Endothelial cell (in vitro differentiated cells): ENCODE measurements around the gene FOXK1. TPM values are rescaled to one million over a fixed set of nuclear protein-coding genes. Genes with fewer than 3 reads are reported as not detected.
A peak's percentile ranks its signal among the peaks of the same experiment; 100 is the strongest.

ENCODE experiments used
- DNase-seq: peaks from one replicate; pipeline ENCODE4 v3.0.0; 2021; ENCODE audit warnings: low spot score
- H3K27ac Mint-ChIP-seq: one replicate; pipeline ENCODE4 v1.8.0; 2021; ENCODE audit warnings: mixed read lengths, inconsistent platforms; ENCODE audit not compliant: unreplicated experiment
- H3K27me3 Mint-ChIP-seq: one replicate; pipeline ENCODE4 v1.8.0; 2021; ENCODE audit warnings: mild to moderate bottlenecking, moderate library complexity, mixed read lengths, inconsistent platforms; ENCODE audit not compliant: unreplicated experiment
- H3K36me3 Mint-ChIP-seq: one replicate; pipeline ENCODE4 v1.8.0; 2021; ENCODE audit warnings: mild to moderate bottlenecking, low read depth, mixed read lengths, inconsistent platforms; ENCODE audit not compliant: unreplicated experiment
- H3K4me1 Mint-ChIP-seq: one replicate; pipeline ENCODE4 v1.8.0; 2021; ENCODE audit warnings: mild to moderate bottlenecking, mixed read lengths, inconsistent platforms; ENCODE audit not compliant: unreplicated experiment
- H3K4me3 Mint-ChIP-seq: one replicate; pipeline ENCODE4 v1.8.0; 2021; ENCODE audit warnings: mild to moderate bottlenecking, mixed read lengths, inconsistent platforms; ENCODE audit not compliant: unreplicated experiment
- H3K9me3 Mint-ChIP-seq: one replicate; pipeline ENCODE4 v1.8.0; 2021; ENCODE audit warnings: mixed read lengths, inconsistent platforms; ENCODE audit not compliant: unreplicated experiment
- CTCF ChIP-seq: fragments of 200-600 bp; sonication (generic); IDR thresholded peaks from one replicate; pipeline ENCODE4 v1.5.0; 2021; ENCODE audit warnings: antibody characterized with exemption; ENCODE audit not compliant: unreplicated experiment
- total RNA-seq: library from RNA; stranded (reverse); fragmentation: NEBNext Ultra II Directional; extraction: Animal tissue kit (Norgen Biotek cat#: 25700); gene quantifications from one replicate; pipeline ENCODE4 v1.2.1, GENCODE V29; 2021; ENCODE audit not compliant: unreplicated experiment

The FOXK1 gene
- total RNA-seq, 1 donor from 2014 or later: 73.8 TPM

DNA sequence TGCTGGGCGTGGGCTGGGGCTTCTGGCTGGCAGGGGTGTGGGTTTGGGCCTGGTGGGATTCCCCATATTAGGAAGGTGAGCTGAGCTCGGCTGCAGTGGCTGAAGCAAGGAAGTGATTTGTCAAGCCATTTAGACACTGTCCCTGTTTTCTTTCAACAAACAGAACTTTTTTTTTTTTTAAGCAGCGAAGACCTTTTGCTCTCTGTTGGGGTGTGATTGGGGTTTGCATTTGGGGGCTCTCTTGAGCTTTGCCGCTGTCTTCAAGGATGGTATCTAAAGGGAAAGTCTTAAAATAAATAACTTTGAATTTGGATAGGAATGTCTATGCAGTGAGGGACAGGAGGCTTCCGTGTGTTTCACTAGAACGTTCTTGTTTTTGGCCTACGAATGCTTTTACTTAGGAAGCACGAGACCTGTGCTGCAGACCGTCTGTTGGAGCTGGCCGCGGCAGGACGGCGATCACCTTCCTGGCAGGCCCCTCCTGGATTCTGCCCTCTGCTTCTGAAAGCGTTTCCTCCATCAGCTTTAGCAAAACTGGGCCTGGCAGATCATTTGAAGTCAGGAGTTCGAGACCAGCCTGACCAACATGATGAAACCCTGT lies 43.9 kb downstream of the FOXK1 start:
- no peak for DNase-seq
- Mint-ChIP-seq H3K4me1 (peaks cover 17% of the 10 kb centered on the region), H3K27me3 (peaks cover 2% of the 10 kb centered on the region), H3K4me3 (no peak overlapping the region), H3K9me3 (no peaks in the 10 kb centered on the region), H3K27ac (peak overlapping the region; percentile 52), H3K36me3 (peaks cover 17% of the 10 kb centered on the region)
- no peak for TF ChIP-seq CTCF

- Mint-ChIP-seq H3K27ac (no peak overlapping the region), H3K4me1 (peaks cover 17% of the 10 kb centered on the region), H3K27me3 (no peaks in the 10 kb centered on the region), H3K36me3 (peaks cover 17% of the 10 kb centered on the region), H3K4me3 (no peak overlapping the region), H3K9me3 (no peaks in the 10 kb centered on the region)
- no peak for DNase-seq
- TF ChIP-seq CTCF: no peak
These were observed 44.5 kb downstream of the FOXK1 start for GRCh38 chr7:4726566-4726965.

DNA sequence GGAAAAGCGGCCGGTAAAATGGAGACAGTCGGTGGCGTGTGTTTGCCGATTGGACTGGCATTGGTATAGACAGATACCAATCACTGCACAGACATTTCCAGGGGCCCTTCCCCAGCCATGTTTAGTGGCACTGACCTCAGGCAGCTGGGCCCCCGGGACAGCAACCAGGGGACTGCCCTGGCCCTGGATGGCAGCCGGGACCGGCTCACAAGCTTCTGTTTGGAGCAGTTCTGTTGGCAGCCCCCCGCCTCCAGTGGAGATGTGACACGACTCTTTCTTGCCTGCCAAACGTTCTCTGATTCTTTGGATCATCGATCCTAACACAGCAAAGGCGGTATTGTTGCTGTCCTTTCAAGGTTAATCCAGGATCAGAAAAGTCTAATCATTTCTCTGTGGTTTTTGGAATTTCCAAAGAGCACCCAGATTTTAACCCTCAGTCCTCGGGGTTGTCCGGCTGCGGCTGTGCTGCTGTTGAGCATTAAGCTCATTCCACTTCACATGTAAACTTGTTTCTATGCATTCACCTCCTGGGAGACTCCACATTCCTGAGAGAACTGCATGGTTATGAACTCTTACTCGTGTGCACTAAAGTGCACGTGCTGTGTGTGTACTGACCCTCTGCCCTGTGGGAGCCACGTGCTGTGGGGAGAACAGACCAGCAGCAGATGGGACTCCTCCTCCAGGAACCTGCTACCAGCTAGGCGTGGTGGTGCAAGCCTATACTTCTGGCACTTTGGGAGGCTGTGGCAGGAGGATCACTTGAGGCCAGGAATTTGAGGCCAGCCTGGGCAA lies 46.0 kb downstream of the FOXK1 start:
- peaks cover 28% of the 10 kb centered on the region for H3K36me3 Mint-ChIP-seq
- H3K27me3 Mint-ChIP-seq: no peaks in the 10 kb centered on the region
- no peak for DNase-seq
- no peak overlapping the region for H3K27ac Mint-ChIP-seq
- H3K4me1 Mint-ChIP-seq: peaks cover 18% of the 10 kb centered on the region
- no peaks in the 10 kb centered on the region for H3K9me3 Mint-ChIP-seq
- no peak for TF ChIP-seq CTCF
- H3K4me3 Mint-ChIP-seq: no peak overlapping the region

- Mint-ChIP-seq H3K9me3 (no peaks in the 10 kb centered on the region), H3K36me3 (peaks cover 27% of the 10 kb centered on the region), H3K27me3 (no peaks in the 10 kb centered on the region), H3K27ac (no peak overlapping the region), H3K4me1 (peaks cover 19% of the 10 kb centered on the region), H3K4me3 (no peak overlapping the region)
- TF ChIP-seq CTCF: no peak
- no peak for DNase-seq
These were observed 47.2 kb downstream of the FOXK1 start for GRCh38 chr7:4729266-4729665.

GRCh38 chr7:4730276-4730675 lies 48.2 kb downstream of the FOXK1 start:
- DNase-seq: no peak
- peaks cover 16% of the 10 kb centered on the region for H3K4me1 Mint-ChIP-seq
- no peak overlapping the region for H3K4me3 Mint-ChIP-seq
- H3K27me3 Mint-ChIP-seq: no peaks in the 10 kb centered on the region
- no peak for TF ChIP-seq CTCF
- H3K36me3 Mint-ChIP-seq: peaks cover 29% of the 10 kb centered on the region
- H3K27ac Mint-ChIP-seq: no peak overlapping the region
- no peaks in the 10 kb centered on the region for H3K9me3 Mint-ChIP-seq
